ENCODE results near the gene UBXN6. TPM values are rescaled to one million over a fixed set of nuclear protein-coding genes. Genes with fewer than 3 reads are reported as not detected.

Gene UBXN6
- total RNA-seq, 2 donors from 2014 or later, result 82.7 to 199 TPM

GRCh38 chr19:4396949-4397783, 60.4 kb downstream of the UBXN6 start:
- peaks cover 32% of the 10 kb centered on the region for H3K4me1 ChIP-seq (replicated peaks)
- H3K27ac ChIP-seq, result peak overlapping the region in 1 of 2 donors; percentile 13
- no peak overlapping the region for H3K4me3 ChIP-seq
- no peaks in the 10 kb centered on the region for H3K36me3 ChIP-seq
- TF ChIP-seq POLR2AphosphoS5 (IDR thresholded peaks at IDR 0.05) (no peak), POLR2A (IDR thresholded peaks at IDR 0.05) (no peak)
- TF ChIP-seq, protein P1, sequence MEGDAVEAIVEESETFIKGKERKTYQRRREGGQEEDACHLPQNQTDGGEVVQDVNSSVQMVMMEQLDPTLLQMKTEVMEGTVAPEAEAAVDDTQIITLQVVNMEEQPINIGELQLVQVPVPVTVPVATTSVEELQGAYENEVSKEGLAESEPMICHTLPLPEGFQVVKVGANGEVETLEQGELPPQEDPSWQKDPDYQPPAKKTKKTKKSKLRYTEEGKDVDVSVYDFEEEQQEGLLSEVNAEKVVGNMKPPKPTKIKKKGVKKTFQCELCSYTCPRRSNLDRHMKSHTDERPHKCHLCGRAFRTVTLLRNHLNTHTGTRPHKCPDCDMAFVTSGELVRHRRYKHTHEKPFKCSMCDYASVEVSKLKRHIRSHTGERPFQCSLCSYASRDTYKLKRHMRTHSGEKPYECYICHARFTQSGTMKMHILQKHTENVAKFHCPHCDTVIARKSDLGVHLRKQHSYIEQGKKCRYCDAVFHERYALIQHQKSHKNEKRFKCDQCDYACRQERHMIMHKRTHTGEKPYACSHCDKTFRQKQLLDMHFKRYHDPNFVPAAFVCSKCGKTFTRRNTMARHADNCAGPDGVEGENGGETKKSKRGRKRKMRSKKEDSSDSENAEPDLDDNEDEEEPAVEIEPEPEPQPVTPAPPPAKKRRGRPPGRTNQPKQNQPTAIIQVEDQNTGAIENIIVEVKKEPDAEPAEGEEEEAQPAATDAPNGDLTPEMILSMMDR (IDR thresholded peaks at IDR 0.05), result no peak
- intact Hi-C loops (cut with DNase I), result loop anchor here (2.0 kb wide), 1 partner anchor 24 kb away; no protein-coding TSS in a partner anchor
- no peaks in the 10 kb centered on the region for H3K27me3 ChIP-seq (replicated peaks; ENCODE audit: insufficient read depth)
- WGBS, result 63% methylated on average over 15 of the region's 15 CpGs
- DNase-seq (ENCODE audit: low spot score), result no peak
- H3K9me3 ChIP-seq, result no peaks in the 10 kb centered on the region

Small RNA genes lying within 50 kb of the gene (microRNA-seq; reads per million reads assigned to microRNA genes)
- gene MIR4746, result 1.1 reads per million, percentile 11 among the genes with 10 or more reads in this experiment

Small RNA genes lying within 50 kb of the gene (small RNA-seq; reads per million reads assigned to genes)
- 0 reads per million in 2 donors for gene MIR4746

Other genes starting within 250 kb of the UBXN6 start
- 1 to 10 TPM; 3.0 to 5.7 TPM for gene EBI3, start 228.3 kb downstream of the UBXN6 start, total RNA-seq
- 10 to 100 TPM; 30.3 to 45.9 TPM for gene YJU2, start 210.7 kb downstream of the UBXN6 start, total RNA-seq
- gene SHD, start 178.5 kb downstream of the UBXN6 start, total RNA-seq, result 10 to 100 TPM in 1 of 2 donors, under 1 TPM in 1; 0.62 to 18.0 TPM
- gene TMIGD2, start 155.4 kb downstream of the UBXN6 start, total RNA-seq, result not detected
- gene FSD1, start 153.2 kb downstream of the UBXN6 start, total RNA-seq, result 1 to 10 TPM in 1 of 2 donors, not detected in 1; 6.4 TPM
- 100 to 1,000 TPM in 1 of 2 donors, 10 to 100 TPM in 1; 47.9 to 107 TPM for gene STAP2, start 119.0 kb downstream of the UBXN6 start, total RNA-seq
- 10 to 100 TPM; 12.5 to 18.2 TPM for gene MPND, start 114.2 kb downstream of the UBXN6 start, total RNA-seq
- 10 to 100 TPM; 35.4 to 54.7 TPM for gene SH3GL1, start 57.2 kb downstream of the UBXN6 start, total RNA-seq
- gene CHAF1A, start 55.2 kb downstream of the UBXN6 start, total RNA-seq, result 10 to 100 TPM; 13.0 to 18.1 TPM
- gene HDGFL2, start 14.5 kb upstream of the UBXN6 start, total RNA-seq, result 10 to 100 TPM; 40.8 to 61.8 TPM
- 10 to 100 TPM in 1 of 2 donors, 1 to 10 TPM in 1; 8.2 to 13.9 TPM for gene PLIN4, start 60.7 kb upstream of the UBXN6 start, total RNA-seq
- 10 to 100 TPM; 23.2 to 26.8 TPM for gene PLIN5, start 77.4 kb upstream of the UBXN6 start, total RNA-seq
- 1 to 10 TPM; 2.5 to 3.6 TPM for gene LRG1, start 82.2 kb upstream of the UBXN6 start, total RNA-seq
- gene SEMA6B, start 101.9 kb upstream of the UBXN6 start, total RNA-seq, result 1 to 10 TPM; 4.3 to 7.8 TPM
- 1 to 10 TPM; 4.0 to 6.2 TPM for gene TNFAIP8L1, start 181.7 kb upstream of the UBXN6 start, total RNA-seq
- 100 to 1,000 TPM in 1 of 2 donors, 10 to 100 TPM in 1; 70.9 to 116 TPM for gene MYDGF, start 212.5 kb upstream of the UBXN6 start, total RNA-seq

Data from prostate gland (tissue), 2 donors.